ENCODE data around the gene NXT1.

- TF ChIP-seq BACH2 (CRISPR knock-in tag; IDR thresholded peaks at IDR 0.05; ENCODE audit: borderline replicate concordance), result no peak
- no peak for TF ChIP-seq RARB (CRISPR knock-in tag; IDR thresholded peaks at IDR 0.05)
- TF ChIP-seq ARNTL (CRISPR knock-in tag; IDR thresholded peaks at IDR 0.05; ENCODE audit: borderline replicate concordance, low read depth), result no peak
- TF ChIP-seq ZC3H10 (CRISPR knock-in tag; IDR thresholded peaks at IDR 0.05), result no peak
- no peak for TF ChIP-seq ZFP3 (CRISPR knock-in tag; IDR thresholded peaks at IDR 0.05)
- TF ChIP-seq ZFP30 (CRISPR knock-in tag; IDR thresholded peaks at IDR 0.05), result no peak
- no peak for TF ChIP-seq CSRNP3 (CRISPR knock-in tag; IDR thresholded peaks at IDR 0.05)
- TF ChIP-seq CREB5 (CRISPR knock-in tag; IDR thresholded peaks at IDR 0.05; ENCODE audit: low read depth), result no peak
- no peak for TF ChIP-seq CSDC2 (CRISPR knock-in tag; IDR thresholded peaks at IDR 0.05)
- TF ChIP-seq OSR1 (CRISPR knock-in tag; IDR thresholded peaks at IDR 0.05), result no peak
- TF ChIP-seq PATZ1 (CRISPR knock-in tag; IDR thresholded peaks at IDR 0.05; ENCODE audit: borderline replicate concordance), result no peak
These were observed 12.0 kb downstream of the NXT1 start for GRCh38 chr20:23362392-23363256.
